ENCODE measurements around the gene ABLIM1. TPM values are rescaled to one million over a fixed set of nuclear protein-coding genes. Genes with fewer than 3 reads are reported as not detected.

ABLIM1 gene
- total and polyA plus RNA-seq, 2 experiments from 2014 or later = 21.9 to 45.1 TPM

DNA sequence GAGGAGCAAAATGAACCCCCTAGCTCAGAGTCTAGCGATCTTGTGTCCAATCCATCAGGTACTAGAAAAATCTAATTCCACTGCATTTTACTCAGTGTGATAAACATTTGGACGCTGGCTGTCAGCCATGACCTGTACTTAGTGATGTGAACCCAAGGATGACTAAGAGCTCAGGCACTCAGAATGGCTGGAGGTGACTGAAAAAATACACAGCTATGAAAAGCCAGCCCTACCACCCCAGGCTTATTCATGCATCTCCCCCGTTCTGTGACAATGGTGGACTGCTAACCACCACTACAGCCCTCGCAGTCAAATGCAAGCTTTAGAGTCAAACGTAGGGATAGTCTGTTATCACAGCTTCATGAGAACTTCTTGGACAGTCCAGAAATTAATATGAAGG, 268.6 kb downstream of the ABLIM1 start:
- H3K79me2 ChIP-seq (replicated peaks; ENCODE audit: insufficient read depth) = no peaks in the 10 kb centered on the region
- H3K9me2 ChIP-seq (ENCODE audit: insufficient read depth) = 0 out of 2 replicates have a peak, but pooled peaks cover 4% of the 10 kb centered on the region
- TF ChIP-seq CTCF (conservative IDR thresholded peaks at IDR 0.05; ENCODE audit: low read depth in 2 of 2) (no peak), CREB1 (CRISPR knock-in tag; IDR thresholded peaks at IDR 0.05; ENCODE audit: low read depth) (no peak), ZNF114 (CRISPR knock-in tag; IDR thresholded peaks at IDR 0.05) (no peak), POLR2AphosphoS5 (IDR thresholded peaks at IDR 0.05; ENCODE audit: low read depth) (no peak), ETS1 (IDR thresholded peaks at IDR 0.05) (no peak), EZH2 (IDR thresholded peaks at IDR 0.05; ENCODE audit: low read depth, unreplicated experiment) (no peak), NANOG (IDR thresholded peaks at IDR 0.05; ENCODE audit: borderline replicate concordance) (no peak), JUNB (IDR thresholded peaks at IDR 0.05; ENCODE audit: unreplicated experiment) (no peak), EZH2phosphoT487 (IDR thresholded peaks at IDR 0.05; ENCODE audit: unreplicated experiment) (no peak)
- TF ChIP-seq, protein P1, sequence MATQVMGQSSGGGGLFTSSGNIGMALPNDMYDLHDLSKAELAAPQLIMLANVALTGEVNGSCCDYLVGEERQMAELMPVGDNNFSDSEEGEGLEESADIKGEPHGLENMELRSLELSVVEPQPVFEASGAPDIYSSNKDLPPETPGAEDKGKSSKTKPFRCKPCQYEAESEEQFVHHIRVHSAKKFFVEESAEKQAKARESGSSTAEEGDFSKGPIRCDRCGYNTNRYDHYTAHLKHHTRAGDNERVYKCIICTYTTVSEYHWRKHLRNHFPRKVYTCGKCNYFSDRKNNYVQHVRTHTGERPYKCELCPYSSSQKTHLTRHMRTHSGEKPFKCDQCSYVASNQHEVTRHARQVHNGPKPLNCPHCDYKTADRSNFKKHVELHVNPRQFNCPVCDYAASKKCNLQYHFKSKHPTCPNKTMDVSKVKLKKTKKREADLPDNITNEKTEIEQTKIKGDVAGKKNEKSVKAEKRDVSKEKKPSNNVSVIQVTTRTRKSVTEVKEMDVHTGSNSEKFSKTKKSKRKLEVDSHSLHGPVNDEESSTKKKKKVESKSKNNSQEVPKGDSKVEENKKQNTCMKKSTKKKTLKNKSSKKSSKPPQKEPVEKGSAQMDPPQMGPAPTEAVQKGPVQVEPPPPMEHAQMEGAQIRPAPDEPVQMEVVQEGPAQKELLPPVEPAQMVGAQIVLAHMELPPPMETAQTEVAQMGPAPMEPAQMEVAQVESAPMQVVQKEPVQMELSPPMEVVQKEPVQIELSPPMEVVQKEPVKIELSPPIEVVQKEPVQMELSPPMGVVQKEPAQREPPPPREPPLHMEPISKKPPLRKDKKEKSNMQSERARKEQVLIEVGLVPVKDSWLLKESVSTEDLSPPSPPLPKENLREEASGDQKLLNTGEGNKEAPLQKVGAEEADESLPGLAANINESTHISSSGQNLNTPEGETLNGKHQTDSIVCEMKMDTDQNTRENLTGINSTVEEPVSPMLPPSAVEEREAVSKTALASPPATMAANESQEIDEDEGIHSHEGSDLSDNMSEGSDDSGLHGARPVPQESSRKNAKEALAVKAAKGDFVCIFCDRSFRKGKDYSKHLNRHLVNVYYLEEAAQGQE (IDR thresholded peaks at IDR 0.05; ENCODE audit: unreplicated experiment) = no peak
- Mint-ChIP-seq H3K27ac (no peak overlapping the region), H3K4me1 (peaks cover 12% of the 10 kb centered on the region), H3K36me3 (ENCODE audit: low read depth) (no peaks in the 10 kb centered on the region), H3K27me3 (ENCODE audit: insufficient read depth, low read depth, poor library complexity) (peaks cover 4% of the 10 kb centered on the region), H3K9me3 (no peaks in the 10 kb centered on the region), H3K4me3 (no peak overlapping the region)
- H3K4me3 ChIP-seq = no peak overlapping the region
- peaks cover 6% of the 10 kb centered on the region; the same call in 1 of the 2 replicates for H3K4me1 ChIP-seq (ENCODE audit: insufficient read depth)
- ATAC-seq = no peak
- H3K27me3 ChIP-seq (ENCODE audit: insufficient read depth) = no peaks in the 10 kb centered on the region
- H3K36me3 ChIP-seq (ENCODE audit: insufficient read depth) = no peaks in the 10 kb centered on the region
- no peak for DNase-seq (ENCODE audit: low spot score)
- H4K20me1 ChIP-seq (replicated peaks; ENCODE audit: insufficient read depth) = no peaks in the 10 kb centered on the region
- H3K4me2 ChIP-seq = no peak overlapping the region
- H2AFZ ChIP-seq = no peak overlapping the region
- no peaks in the 10 kb centered on the region for H3F3A ChIP-seq (replicated peaks; ENCODE audit: low read depth)
- H3K27ac ChIP-seq (ENCODE audit: low read depth) = no peak overlapping the region
